ENCODE results near the gene XPO6.

XPO6 gene

DNA sequence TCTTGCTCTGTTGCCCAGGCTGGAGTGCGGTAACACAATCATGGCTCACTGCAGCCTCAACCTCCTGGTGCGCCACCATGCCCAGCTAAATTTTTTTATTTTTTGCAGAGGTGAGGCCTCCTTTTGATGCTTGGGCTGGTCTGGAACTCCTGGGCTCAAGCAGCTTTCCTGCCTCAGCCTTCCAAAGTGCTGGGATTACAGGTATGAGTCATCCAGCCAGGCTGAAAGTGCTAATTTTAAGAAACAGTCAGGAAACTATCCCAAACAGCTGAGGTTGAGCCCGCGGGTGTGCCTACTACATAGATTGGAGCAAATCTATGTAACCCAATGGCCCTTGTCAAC, 738 bp upstream of the XPO6 start:
- FAIRE-seq (no peak), DNase-seq (ENCODE audit: insufficient read length, low spot score) (no peak)
- no peak for TF ChIP-seq PAX5 (IDR thresholded peaks at IDR 0.05; ENCODE audit: insufficient read depth, low read length, severe bottlenecking)
- TF ChIP-seq POLR2AphosphoS5 (IDR thresholded peaks at IDR 0.05; ENCODE audit: low read depth, low read length): no peak
- TF ChIP-seq TAF1 (IDR thresholded peaks at IDR 0.05; ENCODE audit: low read depth, low read length): no peak
- no peak for TF ChIP-seq SPI1 (IDR thresholded peaks at IDR 0.05; ENCODE audit: low read depth, low read length)
- no peak for TF ChIP-seq POU2F2 (IDR thresholded peaks at IDR 0.05; ENCODE audit: low read depth, low read length)
- no peak for TF ChIP-seq POLR2A (IDR thresholded peaks at IDR 0.05; ENCODE audit: low read depth, low read length)

DNA sequence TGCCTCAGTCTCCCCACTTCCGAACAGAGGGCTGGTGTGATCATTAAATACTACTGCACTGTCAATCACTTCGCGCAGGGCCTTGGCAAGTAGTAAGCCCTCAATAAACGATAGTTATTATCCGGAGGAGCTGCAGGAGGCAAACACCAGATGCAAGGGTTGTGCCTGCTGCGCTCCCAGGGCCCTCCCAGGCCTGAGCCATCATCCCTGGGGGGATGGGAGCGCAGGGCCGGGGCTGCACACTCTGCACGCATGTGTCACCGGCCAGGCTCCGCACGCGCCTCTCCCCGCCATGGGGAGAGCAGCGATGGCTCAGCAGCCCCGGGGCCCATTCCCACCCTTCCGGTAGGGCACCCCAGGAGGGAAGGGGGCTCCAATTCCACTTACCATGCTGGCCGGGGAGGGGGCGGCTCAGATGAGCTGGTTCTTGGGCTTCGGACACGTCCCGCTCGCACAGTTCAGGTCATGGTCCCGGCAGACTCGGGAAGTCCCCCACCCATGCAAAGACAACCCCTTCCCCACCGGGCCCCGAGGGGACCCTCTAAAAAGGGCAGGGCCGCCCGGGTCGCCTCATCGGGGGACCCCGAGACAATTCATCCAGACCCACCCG, 681 bp downstream of the XPO6 start:
- no peak for FAIRE-seq
- DNase-seq (ENCODE audit: insufficient read length, low spot score): peak; percentile 42
- TF ChIP-seq PAX5 (IDR thresholded peaks at IDR 0.05; ENCODE audit: insufficient read depth, low read length, severe bottlenecking): no peak
- TF ChIP-seq POLR2A (IDR thresholded peaks at IDR 0.05; ENCODE audit: low read depth, low read length): peak; percentile 68
- TF ChIP-seq POU2F2 (IDR thresholded peaks at IDR 0.05; ENCODE audit: low read depth, low read length): no peak
- peak; percentile 70 for TF ChIP-seq POLR2AphosphoS5 (IDR thresholded peaks at IDR 0.05; ENCODE audit: low read depth, low read length)
- peak; percentile 32; the same call in 1 of the 2 replicates for TF ChIP-seq TAF1 (IDR thresholded peaks at IDR 0.05; ENCODE audit: low read depth, low read length)

DNA sequence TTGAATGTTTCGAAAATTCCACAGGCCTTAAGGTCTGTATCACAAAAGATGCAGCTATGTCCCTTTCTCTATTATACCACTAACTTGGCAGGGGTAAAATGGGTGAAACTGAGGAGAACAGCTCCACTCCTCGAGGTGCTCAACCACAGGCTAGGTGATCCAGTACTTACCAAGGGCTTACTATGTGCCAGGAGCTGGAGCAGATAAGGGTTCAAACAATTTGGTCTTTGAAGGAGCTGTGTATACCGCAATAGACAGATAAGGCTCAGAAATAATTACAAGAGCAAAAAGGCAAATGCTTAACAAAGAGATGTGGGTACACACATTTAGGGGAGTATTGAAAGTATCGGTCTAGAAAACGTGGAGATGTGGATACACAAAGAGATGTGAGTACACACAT, 1.5 kb downstream of the XPO6 start:
- DNase-seq (ENCODE audit: insufficient read length, low spot score) (no peak), FAIRE-seq (no peak)
- TF ChIP-seq PAX5 (IDR thresholded peaks at IDR 0.05; ENCODE audit: insufficient read depth, low read length, severe bottlenecking) (no peak), TAF1 (IDR thresholded peaks at IDR 0.05; ENCODE audit: low read depth, low read length) (no peak), POU2F2 (IDR thresholded peaks at IDR 0.05; ENCODE audit: low read depth, low read length) (no peak), POLR2A (IDR thresholded peaks at IDR 0.05; ENCODE audit: low read depth, low read length) (no peak), SPI1 (IDR thresholded peaks at IDR 0.05; ENCODE audit: low read depth, low read length) (no peak), POLR2AphosphoS5 (IDR thresholded peaks at IDR 0.05; ENCODE audit: low read depth, low read length) (no peak)

DNA sequence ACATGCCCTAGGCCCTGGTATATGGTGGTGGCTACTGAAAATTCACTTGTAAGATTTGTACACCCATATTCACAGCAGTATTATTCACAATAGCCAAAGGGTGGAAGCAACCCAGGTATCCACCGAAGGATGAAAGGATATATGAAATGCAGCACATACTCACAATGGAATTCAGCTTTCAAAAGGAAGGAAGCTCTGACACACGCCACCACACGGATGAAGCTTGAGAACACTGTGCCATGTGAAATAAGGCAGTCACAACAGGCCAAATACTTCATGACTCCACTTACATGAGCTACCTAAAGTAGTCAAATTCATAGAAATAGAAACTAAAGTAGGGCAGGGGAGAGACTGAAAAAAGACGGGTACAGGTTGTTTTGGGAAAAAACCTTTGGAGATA, 2.9 kb downstream of the XPO6 start:
- TF ChIP-seq TAF1 (IDR thresholded peaks at IDR 0.05; ENCODE audit: low read depth, low read length) (no peak), PAX5 (IDR thresholded peaks at IDR 0.05; ENCODE audit: insufficient read depth, low read length, severe bottlenecking) (no peak), POLR2AphosphoS5 (IDR thresholded peaks at IDR 0.05; ENCODE audit: low read depth, low read length) (no peak), POLR2A (IDR thresholded peaks at IDR 0.05; ENCODE audit: low read depth, low read length) (no peak), SPI1 (IDR thresholded peaks at IDR 0.05; ENCODE audit: low read depth, low read length) (no peak), POU2F2 (IDR thresholded peaks at IDR 0.05; ENCODE audit: low read depth, low read length) (no peak)
- DNase-seq (ENCODE audit: insufficient read length, low spot score) (no peak), FAIRE-seq (no peak)

DNA sequence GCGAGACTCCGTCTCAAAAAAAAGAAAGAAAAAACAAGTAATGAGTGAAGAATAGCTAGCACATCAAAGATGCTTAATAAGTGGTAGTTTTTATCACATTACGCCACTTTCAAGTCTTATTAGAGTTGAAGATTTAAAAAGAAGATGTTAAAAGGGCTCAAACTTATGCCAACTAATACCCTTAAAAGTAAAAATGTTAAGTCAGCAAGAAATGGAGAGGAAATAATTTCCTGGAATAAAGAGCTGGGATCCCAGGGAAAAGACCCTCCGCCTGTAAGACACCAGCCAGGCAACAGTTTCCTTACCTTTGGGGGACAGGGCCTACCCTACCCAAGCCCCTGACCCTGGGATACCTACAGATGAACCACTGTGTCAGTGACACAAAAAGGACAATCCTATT, 3.6 kb downstream of the XPO6 start:
- DNase-seq (ENCODE audit: insufficient read length, low spot score) (no peak), FAIRE-seq (no peak)

DNA sequence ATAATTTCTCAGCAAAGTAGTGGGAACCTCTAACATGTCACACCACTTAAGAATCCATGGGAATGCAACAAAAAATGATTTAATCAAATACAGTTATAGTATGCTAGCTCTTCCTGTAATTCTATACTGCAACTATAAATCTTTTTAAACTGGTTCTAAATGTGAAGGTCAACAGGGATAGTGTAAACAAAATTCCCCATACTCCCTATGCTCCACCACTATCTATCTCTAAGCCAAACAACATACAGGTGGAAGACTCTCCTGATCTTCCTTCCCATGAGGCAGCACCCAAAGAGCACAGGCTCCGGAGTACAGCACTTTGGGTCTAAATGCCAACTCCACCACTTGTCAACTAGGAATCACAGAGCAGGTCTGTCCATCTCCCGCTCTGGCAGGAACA, 4.4 kb downstream of the XPO6 start:
- FAIRE-seq (no peak), DNase-seq (ENCODE audit: insufficient read length, low spot score) (no peak)
- TF ChIP-seq POU2F2 (IDR thresholded peaks at IDR 0.05; ENCODE audit: low read depth, low read length): no peak
- no peak for TF ChIP-seq SPI1 (IDR thresholded peaks at IDR 0.05; ENCODE audit: low read depth, low read length)

More for the DNA sequence above, 3.6 kb downstream of the XPO6 start:
- TF ChIP-seq PAX5 (IDR thresholded peaks at IDR 0.05; ENCODE audit: insufficient read depth, low read length, severe bottlenecking): no peak
- TF ChIP-seq POLR2AphosphoS5 (IDR thresholded peaks at IDR 0.05; ENCODE audit: low read depth, low read length): 0 out of 2 replicates have a peak, but pooled peaks have one; percentile 17

DNA sequence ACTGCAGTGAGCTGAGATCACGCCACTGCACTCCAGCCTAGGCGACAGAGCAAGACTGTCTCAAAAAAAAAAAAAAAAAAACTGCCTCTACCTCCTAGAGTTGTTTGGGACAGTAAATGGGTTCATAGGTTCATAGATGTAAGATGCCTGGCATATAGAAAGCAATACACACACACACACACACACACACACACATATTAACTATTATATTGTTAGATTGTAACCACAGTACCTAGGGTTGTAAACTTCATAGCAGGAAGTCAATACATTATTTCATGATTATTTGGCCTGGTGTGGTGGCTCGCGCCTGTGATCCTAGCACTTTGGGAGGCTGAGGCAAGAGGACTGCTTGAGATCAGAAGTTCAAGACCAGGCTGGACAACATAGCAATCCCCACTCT, 5.8 kb downstream of the XPO6 start:
- no peak for TF ChIP-seq POLR2A (IDR thresholded peaks at IDR 0.05; ENCODE audit: low read depth, low read length)
- TF ChIP-seq PAX5 (IDR thresholded peaks at IDR 0.05; ENCODE audit: insufficient read depth, low read length, severe bottlenecking): no peak
- no peak for TF ChIP-seq POLR2AphosphoS5 (IDR thresholded peaks at IDR 0.05; ENCODE audit: low read depth, low read length)
- TF ChIP-seq POU2F2 (IDR thresholded peaks at IDR 0.05; ENCODE audit: low read depth, low read length): no peak
- TF ChIP-seq SPI1 (IDR thresholded peaks at IDR 0.05; ENCODE audit: low read depth, low read length): no peak
- no peak for TF ChIP-seq TAF1 (IDR thresholded peaks at IDR 0.05; ENCODE audit: low read depth, low read length)
- no peak for FAIRE-seq

DNA sequence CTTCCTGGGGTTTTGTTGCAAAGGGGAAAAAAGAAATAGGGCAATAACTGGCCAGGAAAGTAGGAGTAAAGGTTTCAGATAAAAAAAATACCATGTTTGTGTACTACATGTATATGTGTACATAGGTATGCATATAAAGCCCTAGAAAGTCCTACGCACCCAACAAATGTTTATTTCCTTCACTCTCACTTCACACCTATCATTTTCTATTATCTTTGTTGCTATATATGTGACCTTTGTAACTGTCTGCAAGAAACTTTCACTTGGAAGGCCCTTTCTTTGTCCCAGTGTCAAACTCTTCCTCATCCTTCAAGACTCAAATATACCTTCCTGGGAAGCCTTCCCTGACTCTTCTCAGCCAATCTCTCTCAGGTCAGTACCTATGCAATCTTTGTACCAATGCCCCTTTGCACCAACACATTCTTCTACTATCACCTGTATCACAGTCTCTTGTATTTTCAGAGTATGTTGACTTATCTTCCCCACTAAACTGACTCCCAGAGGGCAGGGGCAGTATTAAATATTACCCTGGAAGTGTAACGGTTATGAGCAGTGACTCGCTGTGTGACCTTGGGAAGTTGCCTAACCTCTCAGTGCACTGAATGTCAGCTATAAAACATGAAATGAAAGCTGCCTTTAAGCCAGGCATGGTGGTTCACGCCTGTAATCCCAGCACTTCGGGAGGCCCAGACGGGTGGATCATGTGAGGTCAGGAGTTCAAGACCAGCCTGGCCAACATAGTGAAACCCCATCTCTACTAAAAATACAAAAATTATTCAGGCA, 6.5 kb downstream of the XPO6 start:
- FAIRE-seq (no peak), DNase-seq (ENCODE audit: insufficient read length, low spot score) (no peak)
- TF ChIP-seq TAF1 (IDR thresholded peaks at IDR 0.05; ENCODE audit: low read depth, low read length) (no peak), SPI1 (IDR thresholded peaks at IDR 0.05; ENCODE audit: low read depth, low read length) (no peak), PAX5 (IDR thresholded peaks at IDR 0.05; ENCODE audit: insufficient read depth, low read length, severe bottlenecking) (no peak), POLR2A (IDR thresholded peaks at IDR 0.05; ENCODE audit: low read depth, low read length) (no peak), POU2F2 (IDR thresholded peaks at IDR 0.05; ENCODE audit: low read depth, low read length) (no peak), POLR2AphosphoS5 (IDR thresholded peaks at IDR 0.05; ENCODE audit: low read depth, low read length) (no peak)

More for the DNA sequence above, 5.8 kb downstream of the XPO6 start:
- no peak for DNase-seq (ENCODE audit: insufficient read length, low spot score)

DNA sequence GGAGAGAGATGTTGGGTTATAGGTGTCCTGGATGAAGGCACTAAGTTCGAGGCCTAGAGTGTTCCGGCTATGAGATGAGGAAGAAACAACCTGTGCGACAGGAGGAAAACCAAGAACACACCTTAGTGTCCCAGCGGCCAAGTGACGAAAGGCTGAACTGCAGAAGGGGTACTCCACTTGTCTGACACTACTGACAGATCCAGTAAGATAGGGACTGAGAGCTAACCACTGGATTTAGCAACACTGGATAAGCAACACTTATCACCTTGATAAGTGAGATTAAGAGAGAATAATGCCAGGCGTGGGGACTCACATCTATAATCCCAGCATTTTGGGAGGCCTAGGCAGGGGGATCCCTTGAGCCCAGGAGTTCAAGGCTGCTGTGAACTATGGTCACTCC, 7.1 kb downstream of the XPO6 start:
- FAIRE-seq (no peak), DNase-seq (ENCODE audit: insufficient read length, low spot score) (no peak)
- TF ChIP-seq TAF1 (IDR thresholded peaks at IDR 0.05; ENCODE audit: low read depth, low read length) (no peak), POU2F2 (IDR thresholded peaks at IDR 0.05; ENCODE audit: low read depth, low read length) (no peak), POLR2AphosphoS5 (IDR thresholded peaks at IDR 0.05; ENCODE audit: low read depth, low read length) (peak; percentile 12; the same call in 1 of the 2 replicates)

DNA sequence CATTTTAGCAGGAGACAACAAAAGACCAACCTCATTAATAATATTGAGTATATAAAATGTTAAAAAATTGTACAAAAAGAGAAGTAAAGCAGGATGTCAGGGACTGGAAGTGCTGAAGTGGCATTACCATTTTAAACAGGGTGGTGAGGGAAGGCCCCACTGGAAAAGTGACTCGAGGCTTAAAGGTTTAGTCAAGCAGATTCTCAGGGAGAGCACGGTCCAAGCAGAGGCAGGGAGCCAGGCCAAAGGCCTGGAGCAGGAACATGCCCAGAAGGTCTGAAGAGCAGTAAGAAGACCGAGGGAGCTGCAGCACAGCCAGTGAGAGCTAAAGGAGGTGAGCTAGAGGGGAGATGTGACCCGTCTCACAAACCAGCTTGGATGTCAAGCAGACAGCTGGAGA, 7.6 kb downstream of the XPO6 start:
- TF ChIP-seq POLR2A (IDR thresholded peaks at IDR 0.05; ENCODE audit: low read depth, low read length) (no peak), TAF1 (IDR thresholded peaks at IDR 0.05; ENCODE audit: low read depth, low read length) (no peak), PAX5 (IDR thresholded peaks at IDR 0.05; ENCODE audit: insufficient read depth, low read length, severe bottlenecking) (no peak), POU2F2 (IDR thresholded peaks at IDR 0.05; ENCODE audit: low read depth, low read length) (no peak), POLR2AphosphoS5 (IDR thresholded peaks at IDR 0.05; ENCODE audit: low read depth, low read length) (peak; percentile 19; the same call in 1 of the 2 replicates)
- FAIRE-seq: no peak
- DNase-seq (ENCODE audit: insufficient read length, low spot score): no peak
